HUES48 (cell line): ENCODE data around the gene TEAD3.
"Not testable (repeated sequence)": the region's sequence is repeated elsewhere in the genome, so short reads cannot be mapped to it uniquely, and the experiment has no call there.

ENCODE experiments used
- H3K27ac ChIP-seq: one replicate; pipeline ENCODE4 v1.7.0; 2013; ENCODE audit warnings: low read depth, low read length, inconsistent platforms
- H3K27me3 ChIP-seq: 2 replicates; pipeline ENCODE4 v1.6.1; 2013; ENCODE audit warnings: mild to moderate bottlenecking, low read length; ENCODE audit not compliant: control insufficient read depth, insufficient read depth
- H3K36me3 ChIP-seq: 2 replicates; pipeline ENCODE4 v1.6.1; 2013; ENCODE audit warnings: low read length; ENCODE audit not compliant: control insufficient read depth, insufficient read depth
- H3K4me1 ChIP-seq: 2 replicates; pipeline ENCODE4 v1.6.1; 2013; ENCODE audit warnings: mild to moderate bottlenecking, low read length; ENCODE audit not compliant: control insufficient read depth, insufficient read depth
- H3K4me3 ChIP-seq: 2 replicates; pipeline ENCODE4 v1.5.1; 2013; ENCODE audit warnings: mild to moderate bottlenecking, low read depth, low read length
- H3K9ac ChIP-seq: 2 replicates; pipeline ENCODE4 v1.6.1; 2013; ENCODE audit warnings: mild to moderate bottlenecking, low read depth, low read length, moderate library complexity
- H3K9me3 ChIP-seq: 2 replicates; pipeline ENCODE4 v1.6.1; 2013; ENCODE audit warnings: low read length; ENCODE audit not compliant: control insufficient read depth, insufficient read depth

Gene TEAD3

DNA sequence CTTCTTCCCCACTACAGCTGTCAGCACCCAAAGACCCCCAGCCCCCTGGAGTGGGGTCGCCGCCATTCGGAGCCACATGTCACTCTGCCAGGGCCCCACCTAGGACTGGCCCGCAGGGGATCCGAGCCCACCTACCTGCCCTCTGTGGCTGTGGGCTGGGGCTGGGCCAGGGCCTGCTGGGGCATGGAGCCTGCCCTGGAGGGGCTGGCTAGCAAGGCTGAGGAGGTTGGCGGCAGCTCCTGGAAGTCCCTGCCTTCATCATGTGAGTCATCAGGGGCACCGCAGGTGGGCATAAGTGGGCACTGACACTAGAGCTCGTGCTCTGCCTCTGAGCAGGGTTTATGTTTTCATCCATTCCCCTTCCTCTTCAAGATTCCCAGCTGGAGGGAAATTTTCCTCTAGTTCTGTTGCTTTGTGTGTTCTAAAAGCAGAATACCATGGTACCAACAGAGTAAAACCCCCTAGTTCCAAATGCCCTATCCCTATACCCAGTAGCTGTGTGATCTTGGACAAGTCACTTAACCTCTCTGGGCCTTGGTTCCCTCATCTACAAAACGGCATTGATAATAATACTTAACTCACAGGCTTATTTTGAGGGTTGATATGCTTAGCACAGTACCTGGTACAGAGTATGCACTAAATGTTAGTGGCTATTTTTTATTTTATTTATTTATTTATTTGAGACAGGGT, 53.4 kb downstream of the TEAD3 start:
- Histone ChIP-seq H3K9me3 (no peaks in the 10 kb centered on the region), H3K36me3 (no peaks in the 10 kb centered on the region), H3K27ac (no peak overlapping the region), H3K27me3 (no peaks in the 10 kb centered on the region), H3K4me3 (no peak overlapping the region), H3K4me1 (no peaks in the 10 kb centered on the region), H3K9ac (no peak overlapping the region)

DNA sequence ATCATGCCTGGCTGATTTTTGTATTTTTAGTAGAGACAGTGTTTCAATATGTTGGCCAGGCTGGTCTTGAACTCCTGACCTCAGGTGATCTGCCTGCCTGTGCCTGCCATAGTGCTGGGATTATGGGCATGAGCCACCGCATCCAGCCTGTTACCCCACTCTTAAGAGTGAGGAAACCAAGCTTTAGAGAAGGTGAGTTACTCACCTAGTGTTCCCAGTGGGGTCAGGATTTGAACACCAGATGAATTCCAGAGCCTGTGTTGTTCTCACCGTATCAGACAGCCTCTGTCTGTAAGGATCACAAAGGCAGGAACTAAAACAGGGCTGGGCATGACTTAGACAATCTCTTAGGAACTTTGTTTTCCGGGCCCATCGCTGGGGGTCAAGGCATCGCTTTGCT, 54.2 kb downstream of the TEAD3 start:
- H3K4me1 ChIP-seq = no peaks in the 10 kb centered on the region
- H3K36me3 ChIP-seq = no peaks in the 10 kb centered on the region
- no peaks in the 10 kb centered on the region for H3K9me3 ChIP-seq
- H3K4me3 ChIP-seq = no peak overlapping the region
- H3K27ac ChIP-seq = no peak overlapping the region
- no peaks in the 10 kb centered on the region for H3K27me3 ChIP-seq
- H3K9ac ChIP-seq = no peak overlapping the region

DNA sequence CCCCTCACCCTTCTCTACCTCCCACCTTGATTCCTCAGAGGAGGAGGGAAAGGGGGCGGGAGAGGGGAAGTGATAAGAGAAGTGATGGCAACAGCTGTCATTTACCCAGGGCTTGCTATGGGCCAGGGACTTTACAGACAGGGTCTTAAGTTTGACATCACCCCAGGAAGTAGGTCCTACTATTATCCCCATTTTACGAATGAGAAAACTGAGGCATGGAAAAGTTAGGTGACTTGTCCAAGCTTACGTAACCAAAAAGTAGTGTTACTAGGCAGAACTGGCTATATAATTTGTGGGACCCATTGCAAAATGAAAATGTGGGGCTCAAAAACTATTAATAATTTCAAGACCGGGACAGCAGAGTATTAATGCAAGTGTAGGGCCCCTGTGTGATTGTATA, 55.2 kb downstream of the TEAD3 start:
- Histone ChIP-seq H3K27ac (no peak overlapping the region), H3K36me3 (no peaks in the 10 kb centered on the region), H3K9me3 (no peaks in the 10 kb centered on the region), H3K4me1 (no peaks in the 10 kb centered on the region), H3K4me3 (no peak overlapping the region), H3K9ac (no peak overlapping the region), H3K27me3 (no peaks in the 10 kb centered on the region)

DNA sequence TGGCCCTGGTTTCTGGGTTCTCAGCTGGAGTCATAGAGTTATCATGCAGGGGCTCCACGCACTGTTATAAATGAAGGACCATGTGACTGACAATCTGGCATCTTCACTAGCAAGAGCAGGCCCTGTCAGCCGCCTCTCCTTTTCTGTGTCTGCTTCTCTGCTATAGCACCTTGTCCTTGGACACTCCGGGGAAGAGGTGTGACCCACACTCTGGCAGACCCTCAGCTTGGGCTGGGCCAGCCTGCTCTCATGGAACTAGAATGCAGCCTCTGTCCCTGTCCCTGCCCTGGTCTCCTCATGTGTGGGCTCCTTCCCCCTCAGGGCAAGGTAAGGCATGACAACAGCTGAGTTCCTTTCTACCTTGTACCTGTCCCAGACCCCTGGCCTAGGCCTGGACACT, 55.7 kb downstream of the TEAD3 start:
- Histone ChIP-seq H3K9ac (no peak overlapping the region), H3K4me3 (no peak overlapping the region), H3K36me3 (no peaks in the 10 kb centered on the region), H3K27me3 (no peaks in the 10 kb centered on the region), H3K27ac (no peak overlapping the region), H3K9me3 (no peaks in the 10 kb centered on the region), H3K4me1 (no peaks in the 10 kb centered on the region)

DNA sequence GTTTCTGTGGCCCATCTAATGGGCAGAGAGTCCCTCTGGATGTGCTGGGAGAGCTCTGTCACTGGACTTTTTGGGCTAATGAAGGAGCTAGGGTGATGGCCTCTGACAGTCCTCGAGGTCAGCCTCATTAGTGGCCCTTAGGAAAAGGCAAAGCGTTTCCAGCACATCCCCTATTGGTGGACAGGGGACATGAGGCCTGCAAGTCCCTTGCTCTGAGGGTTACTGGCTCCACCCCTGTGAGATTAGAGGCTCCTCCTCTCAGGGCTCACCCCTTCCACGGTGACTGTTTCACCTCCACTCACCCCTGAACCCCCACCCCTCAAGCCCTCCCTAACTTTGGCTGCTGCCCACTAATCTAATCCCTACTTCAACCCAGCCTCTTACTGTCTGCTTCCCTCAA, 57.6 kb downstream of the TEAD3 start:
- H3K27ac ChIP-seq = no peak overlapping the region
- no peaks in the 10 kb centered on the region for H3K36me3 ChIP-seq
- no peaks in the 10 kb centered on the region for H3K27me3 ChIP-seq
- H3K4me1 ChIP-seq = no peaks in the 10 kb centered on the region
- H3K9ac ChIP-seq = no peak overlapping the region
- no peak overlapping the region for H3K4me3 ChIP-seq
- no peaks in the 10 kb centered on the region for H3K9me3 ChIP-seq

DNA sequence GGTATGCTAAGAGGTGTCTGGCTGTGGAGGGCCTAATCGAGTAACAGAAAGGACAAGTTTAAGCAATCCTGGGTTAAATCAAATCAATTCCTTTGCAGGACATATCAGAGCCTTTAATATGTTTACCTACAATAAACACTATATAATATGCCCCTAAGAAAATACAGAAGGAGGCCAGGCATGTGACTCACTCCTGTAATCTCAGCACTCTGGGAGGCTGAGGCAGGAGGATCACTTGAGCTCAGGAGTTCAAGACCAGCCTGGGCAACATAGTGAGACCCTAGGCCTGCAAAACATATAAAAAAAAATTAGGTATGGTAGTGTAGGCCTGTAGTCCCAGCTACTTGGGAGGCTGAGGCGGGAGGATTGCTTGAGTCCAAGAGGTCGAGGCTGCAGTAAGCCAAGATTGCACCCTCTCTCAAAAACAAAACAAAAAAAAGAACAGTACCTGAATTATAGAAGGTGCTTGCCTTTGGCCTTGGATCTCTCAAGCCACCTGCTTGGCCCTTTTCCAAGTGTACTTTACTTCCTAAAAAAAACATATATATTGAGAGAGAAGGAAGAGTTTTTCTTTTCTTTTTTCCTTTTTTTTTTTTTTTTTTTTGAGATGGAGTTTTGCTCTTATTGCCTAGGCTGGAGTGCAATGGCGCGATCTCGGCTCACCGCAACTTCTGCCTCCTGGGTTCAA, 58.4 kb downstream of the TEAD3 start:
- not testable (repeated sequence) for H3K27me3 ChIP-seq

DNA sequence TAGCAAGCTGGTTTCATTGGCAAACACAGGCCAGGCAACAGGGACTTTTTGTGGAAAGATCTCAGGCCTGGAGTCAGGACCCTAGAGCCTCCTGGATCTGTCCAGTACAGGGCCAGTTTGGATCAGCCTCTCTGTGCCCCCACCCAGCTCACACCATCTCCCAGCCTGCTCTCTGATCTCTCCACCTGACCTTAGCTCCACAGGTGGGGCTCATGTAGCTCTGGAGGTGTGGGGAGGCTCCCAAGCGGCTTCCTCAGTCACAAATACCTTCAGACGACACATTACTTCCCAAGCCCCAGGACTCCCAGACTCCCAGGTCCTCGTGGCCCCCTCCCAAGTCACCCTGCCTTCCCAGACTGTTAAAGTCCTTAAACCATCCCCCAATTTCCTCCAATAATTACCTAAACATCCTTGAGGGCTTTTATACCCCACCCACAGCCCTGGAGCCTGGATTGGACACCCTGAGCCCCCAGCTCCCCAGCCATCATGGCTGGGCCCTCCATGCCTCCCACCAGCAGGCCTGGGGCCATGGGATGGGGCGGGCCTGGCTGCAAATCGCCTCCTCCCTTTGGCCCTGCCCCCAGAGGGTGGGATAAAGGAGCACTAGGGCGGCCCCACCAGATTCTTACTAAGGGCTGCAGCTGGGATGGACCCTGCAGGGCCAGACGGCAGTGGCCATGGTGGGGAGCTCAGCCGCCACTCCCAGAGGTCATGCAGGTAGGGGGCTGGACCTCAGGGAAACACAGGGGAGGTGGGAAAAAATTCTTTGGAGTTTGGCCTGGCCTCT, 60.6 kb downstream of the TEAD3 start:
- Histone ChIP-seq H3K27me3 (no peaks in the 10 kb centered on the region), H3K4me3 (no peak overlapping the region), H3K27ac (no peak overlapping the region), H3K9me3 (no peaks in the 10 kb centered on the region), H3K9ac (no peak overlapping the region), H3K36me3 (no peaks in the 10 kb centered on the region), H3K4me1 (no peaks in the 10 kb centered on the region)

More for the DNA sequence above, 58.4 kb downstream of the TEAD3 start:
- H3K36me3 ChIP-seq, H3K4me3 ChIP-seq, H3K4me1 ChIP-seq, H3K9ac ChIP-seq, H3K9me3 ChIP-seq, H3K27ac ChIP-seq: not testable (repeated sequence)

DNA sequence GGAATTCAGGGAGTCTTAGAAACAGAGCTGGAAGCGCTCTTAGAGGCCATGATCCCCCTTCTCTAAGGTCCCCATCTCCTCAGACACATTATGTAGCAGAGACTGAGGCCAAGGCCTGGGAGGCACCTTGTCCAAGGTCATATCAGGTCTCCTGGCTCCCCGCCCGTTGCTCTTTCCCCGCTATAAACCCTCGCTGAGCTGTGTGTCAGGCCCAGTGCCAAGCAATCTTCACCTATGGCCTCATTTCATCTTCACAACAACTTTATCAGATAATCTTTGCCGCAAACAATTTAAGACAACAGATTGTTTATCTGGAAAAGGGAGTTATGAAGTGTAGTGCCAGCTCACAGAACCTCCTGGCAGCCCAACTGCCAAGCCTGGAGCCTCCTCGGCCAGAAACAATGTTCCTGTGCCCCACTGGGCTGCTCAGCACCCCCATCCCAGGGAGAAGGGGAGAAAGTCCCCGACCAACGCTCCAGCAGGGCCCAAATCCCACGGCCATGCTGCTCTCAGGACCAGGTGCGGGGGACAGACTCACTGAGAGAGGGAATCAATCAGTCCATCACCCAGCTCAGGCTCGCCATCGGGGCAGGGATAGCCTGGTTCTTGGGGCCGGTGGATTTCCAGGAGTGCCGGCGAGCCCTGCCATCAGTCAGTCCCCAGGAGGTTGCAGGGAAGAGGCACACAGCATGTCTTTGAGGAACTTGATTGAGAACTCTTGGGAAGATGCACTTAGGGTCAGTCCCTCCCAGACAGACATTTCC, 61.6 kb downstream of the TEAD3 start:
- Histone ChIP-seq H3K9ac (no peak overlapping the region), H3K4me3 (no peak overlapping the region), H3K9me3 (no peaks in the 10 kb centered on the region), H3K4me1 (no peaks in the 10 kb centered on the region), H3K27ac (no peak overlapping the region), H3K27me3 (no peaks in the 10 kb centered on the region), H3K36me3 (no peaks in the 10 kb centered on the region)

DNA sequence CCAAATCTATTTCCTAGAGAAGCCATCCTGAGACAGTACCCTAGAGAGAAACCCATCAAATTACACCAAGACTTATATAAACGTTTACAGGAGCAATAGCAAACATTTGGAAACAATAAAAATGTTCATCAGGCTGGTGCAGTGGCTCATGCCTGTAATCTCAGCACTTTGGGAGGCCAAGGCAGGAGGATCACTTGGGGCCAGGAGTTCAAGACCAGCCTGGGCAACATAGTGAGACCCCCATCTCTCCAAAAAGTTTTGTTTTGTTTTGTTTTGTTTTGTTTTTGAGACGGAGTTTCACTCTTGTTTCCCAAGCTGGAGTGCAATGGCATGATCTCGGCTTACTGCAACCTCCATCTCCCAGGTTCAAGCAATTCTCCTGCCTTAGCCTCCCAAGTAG, 64.2 kb downstream of the TEAD3 start:
- not testable (repeated sequence) for H3K27ac ChIP-seq

DNA sequence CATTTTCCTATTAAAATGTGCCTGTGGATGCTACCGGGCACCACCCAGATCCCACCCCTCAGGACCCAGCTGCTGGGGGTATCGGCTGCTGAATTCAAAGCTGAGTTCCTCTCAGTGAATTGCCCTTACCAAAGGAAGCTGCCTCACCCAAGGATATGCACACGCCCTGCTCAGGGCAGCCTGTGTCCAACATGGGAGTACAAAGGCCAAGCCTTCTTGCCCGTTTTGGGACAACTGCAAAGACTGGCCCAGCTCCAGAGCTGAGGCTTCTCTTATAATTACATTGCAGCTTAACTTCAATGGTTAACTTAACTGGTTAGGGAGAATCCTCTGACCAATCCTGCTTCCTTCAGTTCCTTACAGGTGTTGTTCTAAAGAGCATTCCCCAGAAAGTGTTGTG, 64.6 kb downstream of the TEAD3 start:
- no peak overlapping the region for H3K9ac ChIP-seq
- H3K36me3 ChIP-seq = no peaks in the 10 kb centered on the region
- peaks cover 10% of the 10 kb centered on the region for H3K9me3 ChIP-seq
- no peak overlapping the region for H3K4me3 ChIP-seq
- H3K4me1 ChIP-seq = peaks cover 4% of the 10 kb centered on the region
- H3K27me3 ChIP-seq = no peaks in the 10 kb centered on the region
- H3K27ac ChIP-seq = no peak overlapping the region

More for the DNA sequence above, 64.2 kb downstream of the TEAD3 start:
- H3K36me3 ChIP-seq, H3K4me3 ChIP-seq, H3K9ac ChIP-seq, H3K27me3 ChIP-seq, H3K4me1 ChIP-seq: not testable (repeated sequence)
- H3K9me3 ChIP-seq = peaks cover 10% of the 10 kb centered on the region
